ENCODE results near the gene ALLC. TPM values are rescaled to one million over a fixed set of nuclear protein-coding genes. Genes with fewer than 3 reads are reported as not detected.

The ALLC gene
- total and polyA plus RNA-seq, 2 experiments from 2014 or later, result not detected

DNA sequence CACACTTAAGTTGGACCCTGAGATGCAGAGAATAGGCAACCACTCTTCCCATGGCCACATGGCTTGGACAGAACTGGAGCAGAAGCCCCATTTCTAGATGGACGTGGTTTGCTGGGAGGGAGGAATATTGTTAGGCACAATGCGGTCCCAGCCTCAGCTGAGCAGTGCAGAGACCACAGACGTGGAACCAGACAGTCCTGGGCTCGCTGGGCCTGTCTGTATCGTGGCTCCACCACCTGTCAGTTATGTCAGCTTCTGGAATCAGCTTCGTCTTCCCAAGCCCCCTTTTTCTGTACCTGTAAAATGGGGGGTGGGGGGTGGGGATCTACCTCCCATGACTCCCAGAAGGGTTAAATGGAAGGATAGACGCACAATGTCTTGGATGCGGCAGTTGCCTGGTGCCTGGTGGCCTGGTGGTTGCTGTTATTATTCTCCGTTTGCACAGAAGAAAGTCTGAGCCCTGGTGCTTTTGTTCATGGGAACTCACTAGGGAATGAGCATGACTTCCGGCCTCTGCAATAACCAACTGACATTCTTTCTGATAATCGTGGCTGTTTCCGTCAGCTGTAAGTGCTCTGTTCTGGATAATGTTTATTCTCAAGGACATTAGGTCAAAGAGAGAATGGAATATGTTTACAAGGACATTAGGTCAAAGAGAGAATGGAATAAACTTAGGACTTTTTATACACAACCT lies 31.7 kb upstream of the ALLC start:
- Histone ChIP-seq H3K36me3 (ENCODE audit: low read depth) (no peaks in the 10 kb centered on the region), H3K9me3 (ENCODE audit: low read depth) (no peaks in the 10 kb centered on the region), H3K27ac (no peak overlapping the region), H3K9me2 (ENCODE audit: insufficient read depth) (no peaks in the 10 kb centered on the region), H3K4me3 (no peak overlapping the region), H3K27me3 (replicated peaks; ENCODE audit: insufficient read depth) (0 out of 2 replicates have a peak, but pooled peaks cover 5% of the 10 kb centered on the region), H3K79me2 (ENCODE audit: insufficient read depth) (no peaks in the 10 kb centered on the region), H2AFZ (no peak overlapping the region), H3K4me1 (ENCODE audit: insufficient read depth) (no peaks in the 10 kb centered on the region), H3F3A (ENCODE audit: insufficient read depth) (no peaks in the 10 kb centered on the region), H3K9ac (no peak overlapping the region), H3K4me2 (ENCODE audit: unreplicated experiment) (no peak overlapping the region), H4K20me1 (ENCODE audit: insufficient read depth) (no peaks in the 10 kb centered on the region)
- WGBS, 2 experiments (ENCODE audit: low coverage in 1 of 2, low lambda C conversion rate in 2 of 2, missing lambda C conversion rate in 2 of 2), result 32 to 38% methylated on average over 12 of the region's 12 CpGs
- in situ Hi-C loops (cut with MboI), result no loop called here
- no peak for TF ChIP-seq EZH2 (IDR thresholded peaks at IDR 0.05; ENCODE audit: insufficient read depth, poor library complexity, severe bottlenecking)
- no peak for TF ChIP-seq EZH2phosphoT487 (IDR thresholded peaks at IDR 0.05; ENCODE audit: insufficient read depth, low read depth)
- DNase-seq, result no peak

DNA sequence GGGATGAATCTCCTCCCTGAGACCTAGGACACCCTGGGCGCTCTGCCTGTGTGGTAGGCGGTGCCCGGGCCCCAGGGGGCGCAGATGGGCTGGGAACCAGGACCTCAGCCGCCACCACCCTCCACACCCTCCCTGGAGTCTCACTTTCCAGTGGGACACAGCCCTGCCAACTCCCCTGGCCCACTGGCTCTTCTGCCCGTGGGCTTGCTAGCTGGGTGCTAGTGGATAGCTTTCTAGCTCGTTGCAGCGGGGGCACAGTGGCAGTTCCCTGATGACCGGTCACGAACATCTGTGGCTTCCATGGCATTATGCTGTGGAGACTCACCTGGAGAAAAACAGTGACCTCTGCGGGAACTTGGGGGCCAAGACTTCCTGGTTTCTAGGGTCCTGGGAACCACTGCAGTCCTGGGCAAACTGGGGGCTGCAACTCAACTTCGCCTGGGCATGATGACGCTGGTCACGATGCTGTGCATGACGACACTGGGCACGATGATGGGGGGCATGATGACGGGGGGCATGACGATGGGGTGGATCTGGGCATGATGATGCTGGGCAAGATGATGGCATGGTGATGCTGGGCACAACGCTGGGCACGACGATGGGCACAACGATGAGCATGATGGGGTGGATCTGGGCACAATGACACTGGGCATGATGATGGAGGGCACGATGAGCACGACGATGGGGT lies 31.0 kb upstream of the ALLC start:
- H3K4me3 ChIP-seq, result no peak overlapping the region
- 67 to 73% methylated on average over 22 to 25 of the region's 25 CpGs for WGBS, 2 experiments (ENCODE audit: low coverage in 1 of 2, low lambda C conversion rate in 2 of 2, missing lambda C conversion rate in 2 of 2)
- 0 out of 2 replicates have a peak, but pooled peaks cover 5% of the 10 kb centered on the region for H3K27me3 ChIP-seq (replicated peaks; ENCODE audit: insufficient read depth)
- H3K36me3 ChIP-seq (ENCODE audit: low read depth), result no peaks in the 10 kb centered on the region
- H3K4me1 ChIP-seq (ENCODE audit: insufficient read depth), result no peaks in the 10 kb centered on the region
- H3F3A ChIP-seq (ENCODE audit: insufficient read depth), result no peaks in the 10 kb centered on the region
- H3K79me2 ChIP-seq (ENCODE audit: insufficient read depth), result no peaks in the 10 kb centered on the region
- H3K9ac ChIP-seq, result no peak overlapping the region
- TF ChIP-seq EZH2 (IDR thresholded peaks at IDR 0.05; ENCODE audit: insufficient read depth, poor library complexity, severe bottlenecking), result no peak
- no peak for TF ChIP-seq EZH2phosphoT487 (IDR thresholded peaks at IDR 0.05; ENCODE audit: insufficient read depth, low read depth)
- in situ Hi-C loops (cut with MboI), result no loop called here
- no peaks in the 10 kb centered on the region for H3K9me2 ChIP-seq (ENCODE audit: insufficient read depth)
- no peak overlapping the region for H2AFZ ChIP-seq
- no peak overlapping the region for H3K4me2 ChIP-seq (ENCODE audit: unreplicated experiment)
- H3K9me3 ChIP-seq (ENCODE audit: low read depth), result no peaks in the 10 kb centered on the region
- no peak for DNase-seq
- no peaks in the 10 kb centered on the region for H4K20me1 ChIP-seq (ENCODE audit: insufficient read depth)
- no peak overlapping the region for H3K27ac ChIP-seq

- Histone ChIP-seq H4K20me1 (ENCODE audit: insufficient read depth) (no peaks in the 10 kb centered on the region), H3K27me3 (replicated peaks; ENCODE audit: insufficient read depth) (0 out of 2 replicates have a peak, but pooled peaks cover 5% of the 10 kb centered on the region), H3K36me3 (ENCODE audit: low read depth) (no peaks in the 10 kb centered on the region), H2AFZ (no peak overlapping the region), H3K79me2 (ENCODE audit: insufficient read depth) (no peaks in the 10 kb centered on the region), H3K9ac (no peak overlapping the region), H3K4me2 (ENCODE audit: unreplicated experiment) (no peak overlapping the region), H3K9me3 (ENCODE audit: low read depth) (no peaks in the 10 kb centered on the region), H3K9me2 (ENCODE audit: insufficient read depth) (no peaks in the 10 kb centered on the region), H3K27ac (no peak overlapping the region), H3K4me3 (no peak overlapping the region), H3F3A (ENCODE audit: insufficient read depth) (no peaks in the 10 kb centered on the region), H3K4me1 (ENCODE audit: insufficient read depth) (no peaks in the 10 kb centered on the region)
- in situ Hi-C loops (cut with MboI), result no loop called here
- no peak for TF ChIP-seq EZH2phosphoT487 (IDR thresholded peaks at IDR 0.05; ENCODE audit: insufficient read depth, low read depth)
- TF ChIP-seq EZH2 (IDR thresholded peaks at IDR 0.05; ENCODE audit: insufficient read depth, poor library complexity, severe bottlenecking), result no peak
- no peak for DNase-seq
- 73 to 81% methylated on average over 21 of the region's 21 CpGs for WGBS, 2 experiments (ENCODE audit: low coverage in 1 of 2, low lambda C conversion rate in 2 of 2, missing lambda C conversion rate in 2 of 2)
Observed at GRCh38 chr2:3627500-3628100, 30.4 kb upstream of the ALLC start.

GRCh38 chr2:3628241-3628679 lies 29.7 kb upstream of the ALLC start:
- Histone ChIP-seq H3K4me2 (ENCODE audit: unreplicated experiment) (no peak overlapping the region), H3K79me2 (ENCODE audit: insufficient read depth) (no peaks in the 10 kb centered on the region), H3K4me1 (ENCODE audit: insufficient read depth) (no peaks in the 10 kb centered on the region), H3K9me2 (ENCODE audit: insufficient read depth) (no peaks in the 10 kb centered on the region), H3K27me3 (replicated peaks; ENCODE audit: insufficient read depth) (0 out of 2 replicates have a peak, but pooled peaks cover 2% of the 10 kb centered on the region), H3K36me3 (ENCODE audit: low read depth) (no peaks in the 10 kb centered on the region), H3K4me3 (no peak overlapping the region), H3K9me3 (ENCODE audit: low read depth) (no peaks in the 10 kb centered on the region), H2AFZ (no peak overlapping the region), H3K27ac (no peak overlapping the region), H3K9ac (no peak overlapping the region), H4K20me1 (ENCODE audit: insufficient read depth) (no peaks in the 10 kb centered on the region), H3F3A (ENCODE audit: insufficient read depth) (no peaks in the 10 kb centered on the region)
- no peak for TF ChIP-seq EZH2 (IDR thresholded peaks at IDR 0.05; ENCODE audit: insufficient read depth, poor library complexity, severe bottlenecking)
- no peak for TF ChIP-seq EZH2phosphoT487 (IDR thresholded peaks at IDR 0.05; ENCODE audit: insufficient read depth, low read depth)
- 49 to 50% methylated on average over 10 of the region's 10 CpGs for WGBS, 2 experiments (ENCODE audit: low coverage in 1 of 2, low lambda C conversion rate in 2 of 2, missing lambda C conversion rate in 2 of 2)
- in situ Hi-C loops (cut with MboI), result no loop called here
- no peak for DNase-seq
